Prostate gland (tissue), 2 donors: ENCODE measurements around the gene ADGB. TPM values are rescaled to one million over a fixed set of nuclear protein-coding genes. Genes with fewer than 3 reads are reported as not detected.
"Not testable (repeated sequence)": the region's sequence is repeated elsewhere in the genome, so short reads cannot be mapped to it uniquely, and the experiment has no call there.

ENCODE experiments used
- DNase-seq: peaks from one replicate; pipeline ENCODE4 v3.0.0-alpha.2; 2019; ENCODE audit warnings: low spot score
- H3K27ac ChIP-seq, 2 donors: fragments of 200-600 bp; sonication (generic); 2 replicates each; pipeline ENCODE4 v1.5.1; 2017 to 2019
- H3K27me3 ChIP-seq: fragments of 200-600 bp; sonication (generic); replicated peaks from 2 replicates; pipeline ENCODE4 v1.5.1; 2019; ENCODE audit not compliant: insufficient read depth
- H3K36me3 ChIP-seq, 2 donors: fragments of 200-600 bp; sonication (generic); 1 replicate in 1 of 2; 2 replicates in 1 of 2; pipeline versions ENCODE4 v1.5.1 to v1.8.1; 2017 to 2019
- H3K4me1 ChIP-seq: fragments of 200-600 bp; sonication (generic); replicated peaks from 2 replicates; pipeline ENCODE4 v1.5.1; 2019
- H3K4me3 ChIP-seq, 2 donors: fragments of 200-600 bp; sonication (generic); 2 replicates each; pipeline ENCODE4 v1.5.1; 2017 to 2019
- H3K9me3 ChIP-seq: fragments of 200-600 bp; sonication (generic); 2 replicates; pipeline ENCODE4 v1.5.1; 2017
- POLR2A ChIP-seq: fragments of 450-650 bp; IDR thresholded peaks from one replicate; pipeline ENCODE4 v1.6.1; 2016; ENCODE audit warnings: antibody characterized with exemption, mild to moderate bottlenecking
- POLR2AphosphoS5 ChIP-seq: sonication (generic); formaldehyde crosslinking; IDR thresholded peaks from one replicate; pipeline ENCODE4 v1.6.1; 2017; ENCODE audit warnings: antibody characterized with exemption
- WGBS: methylation state at CpG from one replicate; pipeline ENCODE4 v1.1.5; 2018; 5-methylcytosine and 5-hydroxymethylcytosine counted together
- intact Hi-C: fragments of 100-400 bp; cut with DNase I; formaldehyde crosslinking; loops from one replicate; pipeline ENCODE4 v1.14.2; 2022
- total RNA-seq, 2 donors: library from RNA; depleted of rRNA; stranded (reverse); fragments of >200 nt; gene quantifications; one replicate each; pipeline ENCODE4 v1.1.0, GENCODE V29; 2016
- TF ChIP-seq, protein P1 (sequence below), 4 experiments: fragments of 200-600 bp in 2 of 4; fragments of 450-650 bp in 2 of 4; sonication (generic) in 2 of 4; IDR thresholded peaks; 1 replicate in 3 of 4; 2 replicates in 1 of 4; pipeline ENCODE4 v1.5.1; 2016 to 2019; ENCODE audit warnings: antibody characterized with exemption in 4 of 4, mild to moderate bottlenecking in 2 of 4, moderate library complexity in 2 of 4

Gene ADGB
- total RNA-seq, 2 donors from 2014 or later = 8.1 TPM; not detected in 1

GRCh38 chr6:146850238-146850896, 251.6 kb downstream of the ADGB start:
- H3K27me3 ChIP-seq = no peaks in the 10 kb centered on the region
- no peaks in the 10 kb centered on the region for H3K36me3 ChIP-seq
- no peak for DNase-seq
- WGBS = 67% methylated on average over 6 of the region's 6 CpGs
- intact Hi-C loops = no loop called here
- H3K9me3 ChIP-seq = no peaks in the 10 kb centered on the region
- no peak overlapping the region for H3K27ac ChIP-seq
- no peak overlapping the region for H3K4me3 ChIP-seq
- no peaks in the 10 kb centered on the region for H3K4me1 ChIP-seq
- TF ChIP-seq, protein P1, sequence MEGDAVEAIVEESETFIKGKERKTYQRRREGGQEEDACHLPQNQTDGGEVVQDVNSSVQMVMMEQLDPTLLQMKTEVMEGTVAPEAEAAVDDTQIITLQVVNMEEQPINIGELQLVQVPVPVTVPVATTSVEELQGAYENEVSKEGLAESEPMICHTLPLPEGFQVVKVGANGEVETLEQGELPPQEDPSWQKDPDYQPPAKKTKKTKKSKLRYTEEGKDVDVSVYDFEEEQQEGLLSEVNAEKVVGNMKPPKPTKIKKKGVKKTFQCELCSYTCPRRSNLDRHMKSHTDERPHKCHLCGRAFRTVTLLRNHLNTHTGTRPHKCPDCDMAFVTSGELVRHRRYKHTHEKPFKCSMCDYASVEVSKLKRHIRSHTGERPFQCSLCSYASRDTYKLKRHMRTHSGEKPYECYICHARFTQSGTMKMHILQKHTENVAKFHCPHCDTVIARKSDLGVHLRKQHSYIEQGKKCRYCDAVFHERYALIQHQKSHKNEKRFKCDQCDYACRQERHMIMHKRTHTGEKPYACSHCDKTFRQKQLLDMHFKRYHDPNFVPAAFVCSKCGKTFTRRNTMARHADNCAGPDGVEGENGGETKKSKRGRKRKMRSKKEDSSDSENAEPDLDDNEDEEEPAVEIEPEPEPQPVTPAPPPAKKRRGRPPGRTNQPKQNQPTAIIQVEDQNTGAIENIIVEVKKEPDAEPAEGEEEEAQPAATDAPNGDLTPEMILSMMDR (IDR thresholded peaks at IDR 0.05) = no peak
- TF ChIP-seq POLR2A = no peak

GRCh38 chr6:146850981-146851380, 252.2 kb downstream of the ADGB start:
- H3K36me3 ChIP-seq = no peaks in the 10 kb centered on the region
- no peak overlapping the region for H3K4me3 ChIP-seq
- no peak overlapping the region for H3K27ac ChIP-seq
- TF ChIP-seq, protein P1 (IDR thresholded peaks at IDR 0.05) = no peak
- TF ChIP-seq POLR2A (no peak), POLR2AphosphoS5 (no peak)
- no peaks in the 10 kb centered on the region for H3K4me1 ChIP-seq
- H3K9me3 ChIP-seq = no peaks in the 10 kb centered on the region
- DNase-seq = no peak
- intact Hi-C loops = no loop called here
- H3K27me3 ChIP-seq = no peaks in the 10 kb centered on the region

DNA sequence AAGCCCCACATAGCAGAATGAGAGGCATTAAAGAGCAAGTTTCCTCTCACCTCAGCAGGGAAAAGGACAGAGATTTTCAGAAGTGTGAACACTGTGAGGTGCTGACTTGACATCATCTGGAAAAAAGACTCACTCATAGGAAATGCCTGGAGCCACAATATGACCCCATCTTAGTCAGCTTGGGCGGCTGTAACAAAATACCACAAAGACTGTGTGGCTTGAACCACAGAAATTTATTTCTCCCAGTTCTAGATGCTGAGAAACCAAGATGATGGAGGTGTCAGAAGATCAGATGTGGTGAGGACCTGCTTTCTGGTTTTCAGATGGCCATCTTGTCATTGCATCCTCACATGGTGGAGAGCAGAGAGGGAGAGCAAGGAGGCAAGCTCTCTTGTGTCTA, 253.1 kb downstream of the ADGB start:
- H3K9me3 ChIP-seq = no peaks in the 10 kb centered on the region
- H3K27ac ChIP-seq = no peak overlapping the region
- no peak for DNase-seq
- intact Hi-C loops = no loop called here
- H3K27me3 ChIP-seq = no peaks in the 10 kb centered on the region
- WGBS = 83% methylated on average over 1 of the region's 1 CpG
- no peaks in the 10 kb centered on the region for H3K36me3 ChIP-seq
- H3K4me1 ChIP-seq = no peaks in the 10 kb centered on the region
- H3K4me3 ChIP-seq = no peak overlapping the region
- no peak for TF ChIP-seq POLR2AphosphoS5
- TF ChIP-seq, protein P1 (IDR thresholded peaks at IDR 0.05) = no peak
- TF ChIP-seq POLR2A = no peak

DNA sequence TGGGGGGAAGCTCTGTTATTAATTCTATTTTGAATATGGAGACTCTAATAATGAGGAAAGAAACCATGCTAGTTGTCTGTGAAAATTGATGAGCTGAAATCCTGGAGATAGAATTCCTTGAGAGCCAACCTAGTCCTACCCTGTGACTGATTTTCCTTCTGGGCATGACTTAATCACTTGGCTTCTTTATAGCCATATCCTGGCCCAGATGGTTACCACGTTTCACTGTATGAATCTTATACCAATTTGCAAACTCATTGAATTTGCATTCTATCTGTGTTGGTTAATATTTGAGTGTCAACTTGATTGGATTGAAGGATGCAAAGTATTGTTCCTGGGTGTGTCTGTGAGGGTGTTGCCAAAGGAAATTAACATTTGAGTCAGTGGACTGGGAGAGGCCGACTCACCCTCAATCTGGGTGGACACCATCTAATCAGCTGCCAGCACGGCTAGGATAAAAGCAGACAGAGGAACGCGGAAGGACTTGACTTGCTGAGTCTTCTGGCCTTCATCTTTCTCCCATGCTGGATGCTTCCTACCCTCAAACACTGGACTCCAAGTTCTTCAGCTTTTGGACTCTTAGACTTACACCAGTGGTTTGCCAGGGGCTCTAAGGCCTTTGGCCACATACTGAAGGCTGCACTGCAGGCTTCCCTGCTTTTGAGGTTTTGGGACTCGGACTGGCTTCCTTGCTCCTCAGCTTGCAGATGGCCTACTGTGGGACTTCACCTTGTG, 255.9 kb downstream of the ADGB start:
- intact Hi-C loops = loop anchor here (5.0 kb wide), 3 partner anchors 58 to 368 kb away; partner anchors contain the start of gene STXBP5
- not testable (repeated sequence) for DNase-seq, H3K4me1 ChIP-seq, H3K4me3 ChIP-seq, H3K9me3 ChIP-seq, H3K27me3 ChIP-seq, H3K36me3 ChIP-seq, H3K27ac ChIP-seq
- 88% methylated on average over 6 of the region's 6 CpGs for WGBS

GRCh38 chr6:146855889-146856288, 257.1 kb downstream of the ADGB start:
- intact Hi-C loops = loop anchor here (2.0 to 5.0 kb wide), 4 partner anchors 56 to 429 kb away; partner anchors contain the start of gene STXBP5
- 89% methylated on average over 1 of the region's 1 CpG for WGBS

More at GRCh38 chr6:146855889-146856288, 257.1 kb downstream of the ADGB start:
- no peak overlapping the region for H3K4me3 ChIP-seq
- no peaks in the 10 kb centered on the region for H3K4me1 ChIP-seq
- no peak for TF ChIP-seq POLR2AphosphoS5
- TF ChIP-seq, protein P1 (IDR thresholded peaks at IDR 0.05) = no peak
- TF ChIP-seq POLR2A = no peak
- no peaks in the 10 kb centered on the region for H3K27me3 ChIP-seq
- no peaks in the 10 kb centered on the region for H3K36me3 ChIP-seq
- no peaks in the 10 kb centered on the region for H3K9me3 ChIP-seq
- no peak overlapping the region for H3K27ac ChIP-seq
- no peak for DNase-seq
